HepG2 (cell line): ENCODE data around the gene SAMD8. TPM values are rescaled to one million over a fixed set of nuclear protein-coding genes. Genes with fewer than 3 reads are reported as not detected.

Experiments used
- BCL3 ChIP-seq: sonication (generic); formaldehyde crosslinking; IDR thresholded peaks from 2 replicates; pipeline ENCODE4 v1.5.1; 2020; ENCODE audit warnings: mild to moderate bottlenecking, missing genetic modification reagents, moderate library complexity
- CHCHD3 ChIP-seq: sonication (generic); formaldehyde crosslinking; IDR thresholded peaks from 2 replicates; pipeline ENCODE4 v1.8.0; 2022; ENCODE audit warnings: mild to moderate bottlenecking, missing genetic modification reagents, moderate library complexity
- DPF2 ChIP-seq: sonication (generic); formaldehyde crosslinking; IDR thresholded peaks from 2 replicates; pipeline ENCODE4 v1.4.0; 2020; ENCODE audit warnings: mild to moderate bottlenecking, low read depth, missing genetic modification reagents, borderline replicate concordance
- GZF1 ChIP-seq: sonication (generic); formaldehyde crosslinking; IDR thresholded peaks from 2 replicates; pipeline ENCODE4 v1.5.1; 2020; ENCODE audit warnings: mild to moderate bottlenecking, missing genetic modification reagents
- HCFC1 ChIP-seq: fragments of 150-350 bp; IDR thresholded peaks from 2 replicates; pipeline ENCODE4 v1.6.1; 2014; ENCODE audit warnings: low read depth, low read length
- MTERF4 ChIP-seq: sonication (generic); formaldehyde crosslinking; IDR thresholded peaks from 2 replicates; pipeline ENCODE4 v1.8.0; 2023; ENCODE audit warnings: mild to moderate bottlenecking, missing genetic modification reagents
- MXD4 ChIP-seq: IDR thresholded peaks from 2 replicates; pipeline ENCODE4 v1.6.1; 2016; ENCODE audit warnings: mild to moderate bottlenecking, missing biosample characterization, missing genetic modification reagents
- POGZ ChIP-seq: sonication (generic); formaldehyde crosslinking; IDR thresholded peaks from 2 replicates; pipeline ENCODE4 v1.4.0; 2020; ENCODE audit warnings: mild to moderate bottlenecking, missing genetic modification reagents
- RARA ChIP-seq: IDR thresholded peaks from 2 replicates; pipeline ENCODE4 v1.6.1; 2016; ENCODE audit warnings: missing genetic modification reagents, missing compliant biosample characterization
- REST ChIP-seq, 2 experiments: IDR thresholded peaks; 2 replicates each; pipeline ENCODE4 v1.6.1; 2011 to 2012; ENCODE audit warnings: low read length in 2 of 2, borderline replicate concordance in 1 of 2, low read depth in 1 of 2, mild to moderate bottlenecking in 1 of 2, moderate library complexity in 1 of 2
- SYNCRIP ChIP-seq: fragments of 200-400 bp; formaldehyde crosslinking; IDR thresholded peaks from 2 replicates; pipeline ENCODE4 v1.6.1; 2018; ENCODE audit warnings: mild to moderate bottlenecking, low read depth, low read length; ENCODE audit not compliant: insufficient read depth
- TFE3 ChIP-seq: IDR thresholded peaks from 2 replicates; pipeline ENCODE4 v1.6.1; 2016
- U2AF1 ChIP-seq: fragments of 200-400 bp; formaldehyde crosslinking; optimal IDR thresholded peaks from 2 replicates; pipeline ENCODE3; 2017; ENCODE audit warnings: mild to moderate bottlenecking, low read depth, low read length
- ZBTB7A ChIP-seq: sonication (generic); formaldehyde crosslinking; IDR thresholded peaks from 2 replicates; pipeline ENCODE4 v1.8.0; 2022; ENCODE audit warnings: mild to moderate bottlenecking, missing genetic modification reagents
- ZFP36 ChIP-seq: fragments of 150-350 bp; IDR thresholded peaks from 2 replicates; pipeline ENCODE4 v1.6.1; 2018; ENCODE audit warnings: borderline replicate concordance, low read length, low read depth; ENCODE audit not compliant: partially characterized antibody
- ZMYM3 ChIP-seq: sonication (generic); formaldehyde crosslinking; IDR thresholded peaks from 2 replicates; pipeline ENCODE4 v1.5.1; 2020; ENCODE audit warnings: mild to moderate bottlenecking, missing genetic modification reagents
- ZNF121 ChIP-seq: sonication (generic); formaldehyde crosslinking; IDR thresholded peaks from 2 replicates; pipeline ENCODE4 v1.5.0; 2020; ENCODE audit warnings: mild to moderate bottlenecking, missing genetic modification reagents
- ZNF382 ChIP-seq: sonication (generic); formaldehyde crosslinking; IDR thresholded peaks from 2 replicates; pipeline ENCODE4 v1.5.0; 2020; ENCODE audit warnings: missing genetic modification reagents, mild to moderate bottlenecking, borderline replicate concordance
- ZNF720 ChIP-seq: sonication (generic); formaldehyde crosslinking; IDR thresholded peaks from 2 replicates; pipeline ENCODE4 v1.4.0; 2020; ENCODE audit warnings: missing genetic modification reagents
- ZUFSP ChIP-seq: sonication (generic); formaldehyde crosslinking; IDR thresholded peaks from 2 replicates; pipeline ENCODE4 v1.9.0; 2021; ENCODE audit warnings: missing genetic modification reagents, mild to moderate bottlenecking, borderline replicate concordance
- polyA plus RNA-seq, 8 experiments: library from polyadenylated mRNA; depleted of rRNA in 3 of 8; stranded (reverse) in 7 of 8; unstranded in 1 of 8; fragments of >200 nt; fragmentation: Illumina TruSeq in 4 of 8; extraction: Trizol in 4 of 8; gene quantifications; 2 replicates each; pipeline versions ENCODE4 v1.2.1 to v1.2.3, GENCODE V29; 2011 to 2016; ENCODE audit warnings: low read depth in 4 of 8, missing spikeins in 1 of 8, mixed read lengths in 1 of 8; ENCODE audit not compliant: insufficient read depth in 1 of 8
- total RNA-seq, 5 experiments: library from RNA; depleted of rRNA; stranded (reverse); fragments of >200 nt; fragmentation: Illumina TruSeq; extraction: Trizol; gene quantifications; 2 replicates each; pipeline ENCODE4 v1.2.3, GENCODE V29; 2016; ENCODE audit warnings: low read depth in 1 of 5

Gene SAMD8
- total and polyA plus RNA-seq, 2 of the 13 experiments (the other 11 are each of a cell fraction or from before 2014, with no cell fraction given) = 10.4 to 13.2 TPM

- TF ChIP-seq ZNF720 (CRISPR knock-in tag) (no peak), ZMYM3 (CRISPR knock-in tag) (no peak), REST (IDR thresholded peaks at IDR 0.05; ENCODE audit: borderline replicate concordance in 1 of 2, low read depth in 1 of 2, low read length in 2 of 2) (no peak), BCL3 (CRISPR knock-in tag) (no peak), TFE3 (0 out of 2 replicates have a peak, but pooled peaks have one; percentile 34), ZNF121 (CRISPR knock-in tag) (no peak), POGZ (CRISPR knock-in tag) (no peak), CHCHD3 (no peak), MTERF4 (CRISPR knock-in tag) (no peak), SYNCRIP (no peak), MXD4 (CRISPR knock-in tag) (0 out of 2 replicates have a peak, but pooled peaks have one; percentile 21), GZF1 (CRISPR knock-in tag) (no peak), ZFP36 (no peak), ZNF382 (CRISPR knock-in tag) (no peak), RARA (CRISPR knock-in tag) (no peak), ZUFSP (CRISPR knock-in tag) (no peak), ZBTB7A (CRISPR knock-in tag) (peak; percentile 62; the same call in 1 of the 2 replicates), HCFC1 (no peak), U2AF1 (no peak), DPF2 (CRISPR knock-in tag) (no peak)
Observed at GRCh38 chr10:75108684-75109458, 2.6 kb upstream of the SAMD8 start (continued).
